DND-41 (cell line): ENCODE results near the gene ZNF578.

Experiments
- ATAC-seq: fragments of 200-7000 bp; cut with Tn5 transposase; 3 replicates; pipeline ENCODE4 v1.9.1; 2021; ENCODE audit warnings: low read depth; ENCODE audit not compliant: insufficient read depth
- DNase-seq: peaks from one replicate; pipeline ENCODE4 v3.0.0-alpha.2; 2020
- H2AFZ ChIP-seq: 2 replicates; pipeline ENCODE4 v1.6.0; 2012; ENCODE audit warnings: low read depth, low read length
- H3K27ac ChIP-seq: 2 replicates; pipeline ENCODE4 v1.5.1; 2012; ENCODE audit warnings: low read length, inconsistent platforms
- H3K27me3 ChIP-seq: fragments of 200-600 bp; sonication (generic); 2 replicates; pipeline ENCODE4 v1.6.0; 2012; ENCODE audit warnings: low read length, mild to moderate bottlenecking, inconsistent platforms; ENCODE audit not compliant: insufficient read depth, poor library complexity
- H3K36me3 ChIP-seq: 2 replicates; pipeline ENCODE4 v1.5.1; 2012; ENCODE audit warnings: low read length, inconsistent platforms; ENCODE audit not compliant: insufficient read depth
- H3K4me1 ChIP-seq: 2 replicates; pipeline ENCODE4 v1.5.1; 2012; ENCODE audit warnings: mild to moderate bottlenecking, low read length; ENCODE audit not compliant: insufficient read depth
- H3K4me2 ChIP-seq: 2 replicates; pipeline ENCODE4 v1.6.0; 2012; ENCODE audit warnings: mild to moderate bottlenecking, moderate library complexity, low read length, inconsistent platforms; ENCODE audit not compliant: insufficient read depth
- H3K4me3 ChIP-seq, 2 experiments: fragments of 200-600 bp in 1 of 2; shearing (Covaris generic) in 1 of 2; 2 replicates each; pipeline ENCODE4 v1.5.1; 2012 to 2016; ENCODE audit warnings: inconsistent platforms in 2 of 2, low read length in 2 of 2, mild to moderate bottlenecking in 2 of 2, low read depth in 1 of 2, moderate library complexity in 1 of 2
- H3K79me2 ChIP-seq: 2 replicates; pipeline ENCODE4 v1.6.0; 2012; ENCODE audit warnings: low read length, inconsistent platforms; ENCODE audit not compliant: insufficient read depth
- H3K9ac ChIP-seq: 2 replicates; pipeline ENCODE4 v1.6.0; 2012; ENCODE audit warnings: low read depth, mild to moderate bottlenecking, inconsistent platforms, low read length, moderate library complexity
- H3K9me3 ChIP-seq: 2 replicates; pipeline ENCODE4 v1.5.1; 2012; ENCODE audit warnings: low read length, moderate library complexity, mild to moderate bottlenecking, inconsistent platforms; ENCODE audit not compliant: insufficient read depth, severe bottlenecking
- H4K20me1 ChIP-seq: 2 replicates; pipeline ENCODE4 v1.6.0; 2012; ENCODE audit warnings: low read length; ENCODE audit not compliant: insufficient read depth
- EZH2 ChIP-seq: IDR thresholded peaks from 3 replicates; pipeline ENCODE4 v1.6.1; 2012; ENCODE audit warnings: borderline replicate concordance, low read depth, mild to moderate bottlenecking, moderate library complexity, low read length, inconsistent platforms; ENCODE audit not compliant: severe bottlenecking
- TF ChIP-seq, protein P1 (sequence below): IDR thresholded peaks from 2 replicates; pipeline ENCODE4 v1.5.1; 2012; ENCODE audit warnings: borderline replicate concordance, low read length, moderate library complexity, mild to moderate bottlenecking; ENCODE audit not compliant: poor library complexity, severe bottlenecking; ENCODE audit errors: extremely low read depth

Gene ZNF578

GRCh38 chr19:52428937-52429336 lies 24.4 kb upstream of the ZNF578 start, which contains the start of gene ZNF534:
TSS of gene ZNF534 (plus strand) at chr19:52429148. CDS start at chr19:52431475, 2,327 bp downstream.
- H2AFZ ChIP-seq: no peak within 1 kb of the TSS
- H3K4me2 ChIP-seq: no peak within 1 kb of the TSS
- H3K36me3 ChIP-seq: no peaks in the 10 kb centered on the region
- H3K27me3 ChIP-seq: no peaks in the 10 kb centered on the region
- TF ChIP-seq, protein P1, sequence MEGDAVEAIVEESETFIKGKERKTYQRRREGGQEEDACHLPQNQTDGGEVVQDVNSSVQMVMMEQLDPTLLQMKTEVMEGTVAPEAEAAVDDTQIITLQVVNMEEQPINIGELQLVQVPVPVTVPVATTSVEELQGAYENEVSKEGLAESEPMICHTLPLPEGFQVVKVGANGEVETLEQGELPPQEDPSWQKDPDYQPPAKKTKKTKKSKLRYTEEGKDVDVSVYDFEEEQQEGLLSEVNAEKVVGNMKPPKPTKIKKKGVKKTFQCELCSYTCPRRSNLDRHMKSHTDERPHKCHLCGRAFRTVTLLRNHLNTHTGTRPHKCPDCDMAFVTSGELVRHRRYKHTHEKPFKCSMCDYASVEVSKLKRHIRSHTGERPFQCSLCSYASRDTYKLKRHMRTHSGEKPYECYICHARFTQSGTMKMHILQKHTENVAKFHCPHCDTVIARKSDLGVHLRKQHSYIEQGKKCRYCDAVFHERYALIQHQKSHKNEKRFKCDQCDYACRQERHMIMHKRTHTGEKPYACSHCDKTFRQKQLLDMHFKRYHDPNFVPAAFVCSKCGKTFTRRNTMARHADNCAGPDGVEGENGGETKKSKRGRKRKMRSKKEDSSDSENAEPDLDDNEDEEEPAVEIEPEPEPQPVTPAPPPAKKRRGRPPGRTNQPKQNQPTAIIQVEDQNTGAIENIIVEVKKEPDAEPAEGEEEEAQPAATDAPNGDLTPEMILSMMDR: no peak
- no peak for TF ChIP-seq EZH2
- H4K20me1 ChIP-seq: no peaks in the 10 kb centered on the region
- no peaks in the 10 kb centered on the region for H3K4me1 ChIP-seq
- no peak within 1 kb of the TSS for H3K9ac ChIP-seq
- H3K4me3 ChIP-seq: no peak within 1 kb of the TSS
- DNase-seq (no peak), ATAC-seq (no peak)
- no peaks in the 10 kb centered on the region for H3K79me2 ChIP-seq
- peaks cover 6% of the 10 kb centered on the region for H3K9me3 ChIP-seq
- no peak within 1 kb of the TSS for H3K27ac ChIP-seq

DNA sequence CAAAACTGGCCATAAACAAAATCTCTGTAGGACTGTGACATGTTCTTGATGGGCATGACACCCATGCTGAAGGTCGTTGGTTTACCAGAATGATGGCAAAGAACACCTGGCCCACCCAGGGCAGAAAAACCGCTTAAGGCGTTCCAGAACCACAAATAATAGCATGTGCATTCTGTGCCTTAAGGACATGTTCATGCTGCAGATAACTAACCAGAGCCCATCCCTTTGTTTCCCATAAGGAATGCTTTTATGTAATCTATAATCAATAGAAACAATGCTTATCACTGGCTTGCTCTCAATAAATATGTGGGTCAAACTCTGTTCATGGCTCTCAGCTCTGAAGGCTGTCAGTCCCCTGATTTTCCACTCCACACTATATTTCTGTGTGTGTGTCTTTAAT lies 11.2 kb upstream of the ZNF578 start:
- H3K36me3 ChIP-seq: no peaks in the 10 kb centered on the region
- no peak for ATAC-seq

DNA sequence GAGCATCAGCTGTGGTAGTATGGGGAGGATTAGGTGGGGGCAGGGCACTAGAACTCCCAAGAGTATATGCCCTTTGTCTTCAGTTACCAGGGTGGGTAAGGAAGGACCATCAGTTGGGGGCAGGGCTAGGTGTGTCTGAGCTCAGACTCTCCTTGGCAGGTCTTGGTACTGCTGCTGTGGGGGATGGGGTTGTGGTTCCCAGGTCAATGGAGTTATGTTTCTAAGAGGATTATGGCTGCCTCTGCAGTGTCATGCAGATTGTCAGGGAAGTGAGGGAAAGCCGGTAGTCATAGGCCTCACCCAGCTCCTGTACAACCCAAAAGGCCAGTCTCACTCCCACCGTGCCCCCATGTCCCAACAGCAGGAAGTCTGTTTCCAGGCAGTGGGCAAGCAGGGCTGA lies 8.8 kb upstream of the ZNF578 start:
- Histone ChIP-seq H3K9ac (no peak overlapping the region), H3K4me2 (no peak overlapping the region), H3K27ac (no peak overlapping the region), H3K36me3 (no peaks in the 10 kb centered on the region), H3K9me3 (peaks cover 10% of the 10 kb centered on the region), H2AFZ (no peak overlapping the region), H4K20me1 (no peaks in the 10 kb centered on the region), H3K27me3 (no peaks in the 10 kb centered on the region), H3K4me3 (no peak overlapping the region), H3K79me2 (no peaks in the 10 kb centered on the region), H3K4me1 (no peaks in the 10 kb centered on the region)
- ATAC-seq (no peak), DNase-seq (no peak)
- no peak for TF ChIP-seq EZH2
- TF ChIP-seq, protein P1: no peak

More for the DNA sequence above, 11.2 kb upstream of the ZNF578 start:
- Histone ChIP-seq H2AFZ (no peak overlapping the region), H3K27ac (no peak overlapping the region), H3K79me2 (no peaks in the 10 kb centered on the region), H3K4me1 (no peaks in the 10 kb centered on the region), H3K27me3 (no peaks in the 10 kb centered on the region), H4K20me1 (no peaks in the 10 kb centered on the region), H3K9me3 (peaks cover 10% of the 10 kb centered on the region), H3K4me2 (no peak overlapping the region), H3K9ac (no peak overlapping the region), H3K4me3 (no peak overlapping the region)
- no peak for TF ChIP-seq EZH2
- TF ChIP-seq, protein P1: no peak
- DNase-seq: no peak

DNA sequence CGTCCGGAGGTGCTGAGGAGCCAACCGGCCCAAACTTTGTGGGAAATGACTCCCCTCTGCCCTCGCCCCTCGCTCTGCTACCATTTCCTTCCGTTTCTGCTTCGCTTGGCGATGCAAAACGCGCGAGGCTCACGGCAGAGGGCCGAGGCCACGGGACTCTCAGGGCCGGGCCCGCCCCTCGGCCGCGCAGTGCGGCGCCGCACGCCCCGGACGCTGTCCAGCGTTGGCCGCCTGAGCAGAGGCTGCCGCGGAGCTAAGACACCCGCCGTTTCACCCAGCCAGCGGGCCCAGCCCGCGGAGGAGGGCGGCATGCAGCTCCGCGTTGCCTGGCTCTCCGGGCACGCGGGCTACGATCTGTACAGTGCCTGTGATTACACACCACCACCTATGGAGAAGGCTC lies 2.1 kb upstream of the ZNF578 start:
- H3K4me3 ChIP-seq: no peak overlapping the region
- no peaks in the 10 kb centered on the region for H3K79me2 ChIP-seq
- no peak overlapping the region for H3K9ac ChIP-seq
- H3K4me2 ChIP-seq: no peak overlapping the region
- no peaks in the 10 kb centered on the region for H3K27me3 ChIP-seq
- H3K27ac ChIP-seq: no peak overlapping the region
- no peak for DNase-seq
- H3K9me3 ChIP-seq: peaks cover 5% of the 10 kb centered on the region
- H4K20me1 ChIP-seq: no peaks in the 10 kb centered on the region
- H3K4me1 ChIP-seq: no peaks in the 10 kb centered on the region
- no peak for ATAC-seq
- H3K36me3 ChIP-seq: no peaks in the 10 kb centered on the region
- no peak overlapping the region for H2AFZ ChIP-seq
- TF ChIP-seq, protein P1: no peak
- no peak for TF ChIP-seq EZH2
